Vagina (tissue), 2 donors: ENCODE results near the gene C5AR1.

Experiments used
- POLR2A ChIP-seq, 2 donors: fragments of 450-650 bp; IDR thresholded peaks; one replicate each; pipeline ENCODE4 v1.6.1; 2017; ENCODE audit warnings: antibody characterized with exemption in 2 of 2, mild to moderate bottlenecking in 2 of 2, moderate library complexity in 2 of 2
- TF ChIP-seq, protein P1 (sequence below), 3 experiments: fragments of 450-650 bp in 2 of 3; fragments of 200-600 bp in 1 of 3; sonication (generic) in 1 of 3; IDR thresholded peaks; one replicate each; pipeline ENCODE4 v1.5.1; 2017 to 2019; ENCODE audit warnings: antibody characterized with exemption in 3 of 3, mild to moderate bottlenecking in 2 of 3, moderate library complexity in 2 of 3

DNA sequence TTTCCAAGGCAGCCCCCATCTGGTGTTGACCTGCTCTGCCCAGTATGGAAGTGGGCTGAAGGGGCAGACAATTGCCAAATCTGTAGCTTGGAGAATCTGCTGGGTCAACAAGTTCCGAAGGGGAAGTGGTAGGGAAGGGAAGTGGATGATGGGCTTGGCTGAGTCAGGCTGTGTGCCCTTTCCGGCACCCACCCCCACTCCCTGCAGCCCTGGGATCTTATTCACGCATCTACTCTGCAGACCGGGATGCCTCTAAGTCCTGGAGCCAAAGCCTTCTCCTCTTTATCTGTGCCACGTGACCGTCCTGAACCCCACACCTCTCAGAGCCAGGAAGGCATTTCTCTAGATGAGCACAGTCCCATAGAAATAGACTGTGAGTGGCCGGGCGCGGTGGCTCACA, 14.8 kb downstream of the C5AR1 start:
- no peak for TF ChIP-seq POLR2A (IDR thresholded peaks at IDR 0.05)
- TF ChIP-seq, protein P1, sequence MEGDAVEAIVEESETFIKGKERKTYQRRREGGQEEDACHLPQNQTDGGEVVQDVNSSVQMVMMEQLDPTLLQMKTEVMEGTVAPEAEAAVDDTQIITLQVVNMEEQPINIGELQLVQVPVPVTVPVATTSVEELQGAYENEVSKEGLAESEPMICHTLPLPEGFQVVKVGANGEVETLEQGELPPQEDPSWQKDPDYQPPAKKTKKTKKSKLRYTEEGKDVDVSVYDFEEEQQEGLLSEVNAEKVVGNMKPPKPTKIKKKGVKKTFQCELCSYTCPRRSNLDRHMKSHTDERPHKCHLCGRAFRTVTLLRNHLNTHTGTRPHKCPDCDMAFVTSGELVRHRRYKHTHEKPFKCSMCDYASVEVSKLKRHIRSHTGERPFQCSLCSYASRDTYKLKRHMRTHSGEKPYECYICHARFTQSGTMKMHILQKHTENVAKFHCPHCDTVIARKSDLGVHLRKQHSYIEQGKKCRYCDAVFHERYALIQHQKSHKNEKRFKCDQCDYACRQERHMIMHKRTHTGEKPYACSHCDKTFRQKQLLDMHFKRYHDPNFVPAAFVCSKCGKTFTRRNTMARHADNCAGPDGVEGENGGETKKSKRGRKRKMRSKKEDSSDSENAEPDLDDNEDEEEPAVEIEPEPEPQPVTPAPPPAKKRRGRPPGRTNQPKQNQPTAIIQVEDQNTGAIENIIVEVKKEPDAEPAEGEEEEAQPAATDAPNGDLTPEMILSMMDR (IDR thresholded peaks at IDR 0.05) = no peak
